IMR-90 (cell line): ENCODE data around the gene UBE3C. TPM values are rescaled to one million over a fixed set of nuclear protein-coding genes. Genes with fewer than 3 reads are reported as not detected.

Experiments used
- ATAC-seq: fragments of 200-7000 bp; cut with Tn5 transposase; 2 replicates; pipeline ENCODE4 v1.9.1; 2020; ENCODE audit warnings: low read depth, mild to moderate bottlenecking, moderate library complexity
- BruUV-seq: library from RNA; stranded (reverse); fragments of 400-500 nt; replicated peaks from 2 replicates; lab custom pipeline; 2021; lab: Mats Ljungman, UMichigan
- CTCF ChIA-PET: fragments of 300-600 bp; formaldehyde crosslinking; extraction: SDS; loops from one replicate; lab custom pipeline; 2021; ENCODE audit warnings: antibody characterized with exemption; lab: Yijun Ruan, JAX
- POLR2A ChIA-PET: fragments of 300-600 bp; sonication (Branson Sonifier 250); formaldehyde crosslinking; loops from one replicate; lab custom pipeline; 2022; ENCODE audit warnings: antibody characterized with exemption; ENCODE audit not compliant: unreplicated experiment; lab: Charles Lee
- DNase-seq: peaks from one replicate; pipeline ENCODE4 v3.0.0; 2013
- H2AFZ ChIP-seq: replicated peaks from 2 replicates; pipeline ENCODE3; 2013; ENCODE audit warnings: low read length, mild to moderate bottlenecking; ENCODE audit not compliant: poor library complexity
- H2AK5ac ChIP-seq: 2 replicates; pipeline ENCODE4 v1.6.1; 2013; ENCODE audit warnings: low read depth, low read length, inconsistent platforms
- H2AK9ac ChIP-seq: replicated peaks from 2 replicates; pipeline ENCODE3; 2013; ENCODE audit warnings: mild to moderate bottlenecking, low read depth, low read length, moderate library complexity; ENCODE audit not compliant: poor library complexity
- H2BK120ac ChIP-seq: 2 replicates; pipeline ENCODE4 v1.6.1; 2013; ENCODE audit warnings: low read depth, low read length, inconsistent platforms
- H2BK15ac ChIP-seq: 3 replicates; pipeline ENCODE4 v1.6.1; 2013; ENCODE audit warnings: low read depth, low read length, inconsistent platforms
- H2BK20ac ChIP-seq: 2 replicates; pipeline ENCODE4 v1.6.1; 2013; ENCODE audit warnings: low read depth, mild to moderate bottlenecking, inconsistent platforms, low read length, moderate library complexity
- H2BK5ac ChIP-seq: 2 replicates; pipeline ENCODE4 v1.6.1; 2013; ENCODE audit warnings: mild to moderate bottlenecking, low read depth, low read length, inconsistent platforms; ENCODE audit not compliant: poor library complexity, severe bottlenecking
- H3K14ac ChIP-seq: replicated peaks from 2 replicates; pipeline ENCODE4 v1.6.1; 2013; ENCODE audit warnings: low read depth, low read length, inconsistent platforms
- H3K18ac ChIP-seq: 2 replicates; pipeline ENCODE4 v1.6.1; 2013; ENCODE audit warnings: low read depth, low read length, control low read depth
- H3K23ac ChIP-seq: 2 replicates; pipeline ENCODE4 v1.6.1; 2013; ENCODE audit warnings: low read depth, low read length, inconsistent platforms
- H3K27ac ChIP-seq: 2 replicates; pipeline ENCODE4 v1.5.1; 2013; ENCODE audit warnings: mild to moderate bottlenecking, control low read depth, low read length; ENCODE audit not compliant: insufficient read depth
- H3K27me3 ChIP-seq: 2 replicates; pipeline ENCODE4 v1.6.1; 2013; ENCODE audit warnings: low read length; ENCODE audit not compliant: control insufficient read depth, insufficient read depth
- H3K36me3 ChIP-seq: 2 replicates; pipeline ENCODE4 v1.6.1; 2013; ENCODE audit warnings: low read length, mixed read lengths; ENCODE audit not compliant: control insufficient read depth, insufficient read depth
- H3K4ac ChIP-seq: 2 replicates; pipeline ENCODE4 v1.6.1; 2013; ENCODE audit warnings: low read depth, low read length, inconsistent platforms
- H3K4me1 ChIP-seq: 2 replicates; pipeline ENCODE4 v1.6.1; 2013; ENCODE audit warnings: low read length, mixed read lengths; ENCODE audit not compliant: control insufficient read depth, insufficient read depth
- H3K4me2 ChIP-seq: 2 replicates; pipeline ENCODE4 v1.6.1; 2013; ENCODE audit warnings: low read depth, mild to moderate bottlenecking, control low read depth, low read length, moderate library complexity
- H3K4me3 ChIP-seq: 2 replicates; pipeline ENCODE4 v1.5.1; 2013; ENCODE audit warnings: low read depth, mild to moderate bottlenecking, control low read depth, low read length, moderate library complexity; ENCODE audit not compliant: insufficient read depth
- H3K56ac ChIP-seq: 2 replicates; pipeline ENCODE4 v1.6.1; 2013; ENCODE audit warnings: low read length, inconsistent platforms; ENCODE audit not compliant: insufficient read depth; ENCODE audit errors: extremely low read depth
- H3K79me1 ChIP-seq, 2 experiments: 2 replicates each; pipeline ENCODE4 v1.6.1; 2013; ENCODE audit warnings: low read length in 2 of 2, inconsistent platforms in 1 of 2, low read depth in 1 of 2
- H3K9ac ChIP-seq: 2 replicates; pipeline ENCODE4 v1.6.1; 2013; ENCODE audit warnings: low read depth, low read length, control low read depth
- H3K9me1 ChIP-seq: 2 replicates; pipeline ENCODE4 v1.6.1; 2013; ENCODE audit warnings: low read length, inconsistent platforms; ENCODE audit not compliant: insufficient read depth
- H3K9me3 ChIP-seq: 2 replicates; pipeline ENCODE4 v1.6.1; 2013; ENCODE audit warnings: low read length; ENCODE audit not compliant: control insufficient read depth, insufficient read depth
- H4K20me1 ChIP-seq: 2 replicates; pipeline ENCODE4 v1.6.1; 2013; ENCODE audit warnings: low read length, inconsistent platforms; ENCODE audit not compliant: insufficient read depth
- H4K5ac ChIP-seq: 2 replicates; pipeline ENCODE4 v1.6.1; 2013; ENCODE audit warnings: mild to moderate bottlenecking, low read depth, low read length, control low read depth
- H4K8ac ChIP-seq, 2 experiments: 2 replicates each; pipeline ENCODE4 v1.6.1; 2013; ENCODE audit warnings: low read depth in 2 of 2, low read length in 2 of 2, control low read depth in 1 of 2, inconsistent platforms in 1 of 2
- H4K91ac ChIP-seq: 2 replicates; pipeline ENCODE4 v1.6.1; 2013; ENCODE audit warnings: low read depth, low read length, inconsistent platforms; ENCODE audit not compliant: insufficient read depth
- NFE2L2 ChIP-seq: fragments of 150-350 bp; IDR thresholded peaks from 2 replicates; pipeline ENCODE4 v1.6.1; 2016; ENCODE audit warnings: low read depth, mild to moderate bottlenecking, low read length
- POLR2A ChIP-seq: IDR thresholded peaks from 2 replicates; pipeline ENCODE4 v1.6.1; 2012; ENCODE audit warnings: mild to moderate bottlenecking, low read depth, low read length
- WGBS, 2 experiments: methylation state at CpG; one replicate each; pipeline versions ENCODE4 v1.1.5 to v1.1.7; 2013; ENCODE audit warnings: missing lambda C conversion rate in 2 of 2; ENCODE audit not compliant: insufficient read length in 1 of 2; ENCODE audit errors: extremely low coverage in 2 of 2; 5-methylcytosine and 5-hydroxymethylcytosine counted together
- dilution Hi-C: fragments of 300-500 bp; cut with HindIII; formaldehyde crosslinking; loops from one replicate; pipeline ENCODE4 v1.14.3; 2018; ENCODE audit warnings: low sequenced_read_pairs; ENCODE audit not compliant: unreplicated experiment
- in situ Hi-C: fragments of 300-500 bp; cut with MboI; formaldehyde crosslinking; loops from 3 replicates; pipeline ENCODE4 v1.14.3; 2019; ENCODE audit warnings: low sequenced_read_pairs, inconsistent platforms, mixed read lengths
- intact Hi-C: fragments of 100-400 bp; cut with micrococcal nuclease; formaldehyde crosslinking; loops from 2 replicates; pipeline ENCODE4 v1.10.0; 2022
- polyA plus RNA-seq, 3 experiments: library from polyadenylated mRNA; depleted of rRNA; stranded (reverse); fragments of >200 nt; gene quantifications; 2 replicates each; pipeline ENCODE4 v1.2.3, GENCODE V29; 2012; ENCODE audit warnings: low replicate concordance in 1 of 3
- total RNA-seq: library from RNA; depleted of rRNA; stranded (reverse); fragments of >200 nt; gene quantifications from 2 replicates; pipeline ENCODE4 v1.2.3, GENCODE V29; 2012

The UBE3C gene
- total and polyA plus RNA-seq, 2 of the 4 experiments (the other 2 are of a cell fraction) = 43.0 to 60.6 TPM

DNA sequence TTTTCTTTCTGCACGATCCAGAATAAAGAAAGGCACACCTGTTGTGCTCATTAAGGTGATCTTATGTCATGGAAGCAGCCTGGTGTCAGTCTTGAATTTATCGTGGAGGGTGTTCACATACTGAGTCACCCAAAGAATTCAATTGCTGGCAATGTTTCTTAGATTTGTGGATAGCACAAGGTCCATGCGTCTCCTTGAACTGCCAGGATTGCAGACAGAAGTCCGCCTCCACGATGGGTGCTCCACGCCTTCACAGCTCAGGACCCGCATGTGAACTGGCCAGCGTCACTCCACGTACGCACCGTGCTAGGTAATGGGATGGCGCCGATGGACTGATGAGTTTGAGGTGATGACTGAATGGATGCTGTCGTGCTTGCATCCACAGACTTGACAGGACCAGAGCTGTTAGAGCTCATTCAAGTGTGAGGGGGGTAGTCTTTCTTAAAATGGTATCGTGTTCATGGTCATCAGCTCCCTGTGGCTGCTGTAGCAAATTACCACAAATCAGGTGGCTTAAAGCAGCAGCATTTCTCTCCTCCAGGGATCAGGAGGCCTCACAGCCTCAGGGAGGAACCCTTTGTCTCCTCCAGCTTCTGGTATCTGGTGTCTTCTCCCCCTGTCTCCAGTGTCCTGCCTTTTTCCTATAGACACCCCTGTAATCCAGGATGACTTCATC, 132.7 kb downstream of the UBE3C start:
- H3K18ac ChIP-seq = peak overlapping the region; percentile 98
- peak overlapping the region; percentile 99 for H2BK120ac ChIP-seq
- peak overlapping the region; percentile 98 for H3K23ac ChIP-seq
- peaks cover 24% of the 10 kb centered on the region for H3K36me3 ChIP-seq
- peak overlapping the region; percentile 98 for H2BK15ac ChIP-seq
- peak overlapping the region; percentile 68 for H2AFZ ChIP-seq
- H3K9me1 ChIP-seq = peaks cover 6% of the 10 kb centered on the region
- peak overlapping the region; percentile 98 for H4K5ac ChIP-seq
- intact Hi-C loops (no loop called here), dilution Hi-C loops (no loop called here), in situ Hi-C loops (loop anchor here (5.0 to 25.0 kb wide), 2 partner anchors 71 to 309 kb away; no protein-coding TSS in a partner anchor)
- peak overlapping the region; percentile 95 for H2AK9ac ChIP-seq
- no peaks in the 10 kb centered on the region for H3K27me3 ChIP-seq
- H3K9ac ChIP-seq = peak overlapping the region; percentile 60
- H2BK20ac ChIP-seq = peak overlapping the region; percentile 98
- no peak overlapping the region for H3K4me3 ChIP-seq
- peak overlapping the region; percentile 100 for H4K91ac ChIP-seq
- peak overlapping the region; percentile 99 for H3K14ac ChIP-seq
- TF ChIP-seq NFE2L2 = no peak
- peak; percentile 37; the same call in 1 of the 2 replicates for TF ChIP-seq POLR2A
- CTCF ChIA-PET = no interaction called here
- H2AK5ac ChIP-seq = peak overlapping the region; percentile 100
- peak overlapping the region; percentile 100 for H3K4ac ChIP-seq
- BruUV-seq = no TSS peak
- peak overlapping the region; percentile 92 for H3K56ac ChIP-seq
- peak overlapping the region; percentile 94 for H2BK5ac ChIP-seq
- POLR2A ChIA-PET = no interaction called here
- DNase-seq (peak; percentile 31), ATAC-seq (no peak)
- H3K79me1 ChIP-seq = peaks cover 7 to 16% of the 10 kb centered on the region in 2 experiments; a peak in 3 of 4 replicates
- H3K4me1 ChIP-seq = peaks cover 15% of the 10 kb centered on the region
- 96% methylated on average over 11 of the region's 15 CpGs; no CpG with 5 or more reads in 1 of the 2 experiments for WGBS, 2 experiments
- no peak overlapping the region for H3K4me2 ChIP-seq
- H3K9me3 ChIP-seq = no peaks in the 10 kb centered on the region
- H3K27ac ChIP-seq = peak overlapping the region; percentile 92
- no peaks in the 10 kb centered on the region for H4K20me1 ChIP-seq
- peak overlapping the region; percentile 97 to 99 for H4K8ac ChIP-seq
